ENCODE measurements around the gene ANK3.

- no peak for TF ChIP-seq CTCF (IDR thresholded peaks at IDR 0.05)
- no peak for TF ChIP-seq POLR2A (IDR thresholded peaks at IDR 0.05)
- no peak for TF ChIP-seq POLR2AphosphoS5 (IDR thresholded peaks at IDR 0.05)
These were observed 36.0 kb downstream of the ANK3 start for GRCh38 chr10:60353519-60354258.
